ENCODE data around the gene TCF4. TPM values are rescaled to one million over a fixed set of nuclear protein-coding genes. Genes with fewer than 3 reads are reported as not detected.

The TCF4 gene
- polyA plus RNA-seq, 1 donor (not counting 4 experiments of a cell fraction or from before 2014, with no cell fraction given): 9.7 TPM

- no peaks in the 10 kb centered on the region for H3K9me3 ChIP-seq (ENCODE audit: control insufficient read depth, low read depth, low read length)
- H4K20me1 ChIP-seq (ENCODE audit: control insufficient read depth, extremely low read depth, insufficient read depth, low read length): no peaks in the 10 kb centered on the region
- no peaks in the 10 kb centered on the region for H3K27me3 ChIP-seq (ENCODE audit: control insufficient read depth, extremely low read depth, insufficient read depth, low read length)
- H3K27ac ChIP-seq (ENCODE audit: control insufficient read depth, insufficient read depth, low read length): no peak overlapping the region
- no peak overlapping the region for H3K9ac ChIP-seq (ENCODE audit: control insufficient read depth, extremely low read depth, insufficient read depth, low read length)
- no peak overlapping the region for H3K4me2 ChIP-seq (ENCODE audit: control insufficient read depth, extremely low read depth, insufficient read depth, low read depth, low read length)
- FAIRE-seq (no peak), DNase-seq (ENCODE audit: low read depth, low spot score) (no peak)
- H3K4me1 ChIP-seq (ENCODE audit: control insufficient read depth, extremely low read depth, insufficient read depth, low read length): no peaks in the 10 kb centered on the region
- no peaks in the 10 kb centered on the region for H3K9me1 ChIP-seq (ENCODE audit: control insufficient read depth, extremely low read depth, insufficient read depth, low read length)
- no peaks in the 10 kb centered on the region for H3K36me3 ChIP-seq (ENCODE audit: control insufficient read depth in 2 of 2, extremely low read depth in 1 of 2, insufficient read depth in 2 of 2, low read length in 2 of 2)
- H3K4me3 ChIP-seq (ENCODE audit: control insufficient read depth in 2 of 3, extremely low read depth in 1 of 3, insufficient read depth in 2 of 3, low read depth in 1 of 3, low read length in 3 of 3): no peak overlapping the region
- no peaks in the 10 kb centered on the region for H3K79me2 ChIP-seq (ENCODE audit: control insufficient read depth, insufficient read depth, low read length)
- TF ChIP-seq EZH2 (IDR thresholded peaks at IDR 0.05; ENCODE audit: low read length) (no peak), CTCF (optimal IDR thresholded peaks at IDR 0.05 in 1 of 3, IDR thresholded peaks at IDR 0.05 in 1 of 3, conservative IDR thresholded peaks at IDR 0.05 in 1 of 3; ENCODE audit: extremely low read depth in 1 of 3, insufficient read depth in 2 of 3, low read length in 3 of 3) (no peak)
- dilution Hi-C loops (cut with MboI; ENCODE audit: extremely low pct_ligation_motif_present, low sequenced_read_pairs): no loop called here
- H2AFZ ChIP-seq (ENCODE audit: control insufficient read depth, low read length): no peak overlapping the region
Measured at GRCh38 chr18:55375930-55376329, 212.1 kb downstream of the TCF4 start.

- TF ChIP-seq CTCF (optimal IDR thresholded peaks at IDR 0.05 in 1 of 3, IDR thresholded peaks at IDR 0.05 in 1 of 3, conservative IDR thresholded peaks at IDR 0.05 in 1 of 3; ENCODE audit: extremely low read depth in 1 of 3, insufficient read depth in 2 of 3, low read length in 3 of 3) (no peak), EZH2 (IDR thresholded peaks at IDR 0.05; ENCODE audit: low read length) (no peak)
- H3K36me3 ChIP-seq (ENCODE audit: control insufficient read depth in 2 of 2, extremely low read depth in 1 of 2, insufficient read depth in 2 of 2, low read length in 2 of 2): no peaks in the 10 kb centered on the region
- no peak overlapping the region for H3K9ac ChIP-seq (ENCODE audit: control insufficient read depth, extremely low read depth, insufficient read depth, low read length)
- H3K4me3 ChIP-seq (ENCODE audit: control insufficient read depth in 2 of 3, extremely low read depth in 1 of 3, insufficient read depth in 2 of 3, low read depth in 1 of 3, low read length in 3 of 3): no peak overlapping the region
- no peaks in the 10 kb centered on the region for H3K9me3 ChIP-seq (ENCODE audit: control insufficient read depth, low read depth, low read length)
- no peak overlapping the region for H3K27ac ChIP-seq (ENCODE audit: control insufficient read depth, insufficient read depth, low read length)
- H3K4me2 ChIP-seq (ENCODE audit: control insufficient read depth, extremely low read depth, insufficient read depth, low read depth, low read length): no peak overlapping the region
- no peaks in the 10 kb centered on the region for H3K9me1 ChIP-seq (ENCODE audit: control insufficient read depth, extremely low read depth, insufficient read depth, low read length)
- H3K27me3 ChIP-seq (ENCODE audit: control insufficient read depth, extremely low read depth, insufficient read depth, low read length): no peaks in the 10 kb centered on the region
- H3K79me2 ChIP-seq (ENCODE audit: control insufficient read depth, insufficient read depth, low read length): no peaks in the 10 kb centered on the region
- dilution Hi-C loops (cut with MboI; ENCODE audit: extremely low pct_ligation_motif_present, low sequenced_read_pairs): no loop called here
- H3K4me1 ChIP-seq (ENCODE audit: control insufficient read depth, extremely low read depth, insufficient read depth, low read length): no peaks in the 10 kb centered on the region
- H2AFZ ChIP-seq (ENCODE audit: control insufficient read depth, low read length): no peak overlapping the region
- no peak for FAIRE-seq
- DNase-seq (ENCODE audit: low read depth, low spot score): no peak
- no peaks in the 10 kb centered on the region for H4K20me1 ChIP-seq (ENCODE audit: control insufficient read depth, extremely low read depth, insufficient read depth, low read length)
Measured at GRCh38 chr18:55374741-55375140, 213.3 kb downstream of the TCF4 start.

Measured in keratinocyte (primary cell).